8988T (cell line): ENCODE results near the gene DHX40.
"Not testable (repeated sequence)": the region's sequence is repeated elsewhere in the genome, so short reads cannot be mapped to it uniquely, and the experiment has no call there.

Source experiments
- DNase-seq: peaks from one replicate; pipeline ENCODE4 v3.0.0; 2011

DHX40 gene

GRCh38 chr17:59632398-59632797 is 67.0 kb downstream of the DHX40 start:
- no peak for DNase-seq

DNA sequence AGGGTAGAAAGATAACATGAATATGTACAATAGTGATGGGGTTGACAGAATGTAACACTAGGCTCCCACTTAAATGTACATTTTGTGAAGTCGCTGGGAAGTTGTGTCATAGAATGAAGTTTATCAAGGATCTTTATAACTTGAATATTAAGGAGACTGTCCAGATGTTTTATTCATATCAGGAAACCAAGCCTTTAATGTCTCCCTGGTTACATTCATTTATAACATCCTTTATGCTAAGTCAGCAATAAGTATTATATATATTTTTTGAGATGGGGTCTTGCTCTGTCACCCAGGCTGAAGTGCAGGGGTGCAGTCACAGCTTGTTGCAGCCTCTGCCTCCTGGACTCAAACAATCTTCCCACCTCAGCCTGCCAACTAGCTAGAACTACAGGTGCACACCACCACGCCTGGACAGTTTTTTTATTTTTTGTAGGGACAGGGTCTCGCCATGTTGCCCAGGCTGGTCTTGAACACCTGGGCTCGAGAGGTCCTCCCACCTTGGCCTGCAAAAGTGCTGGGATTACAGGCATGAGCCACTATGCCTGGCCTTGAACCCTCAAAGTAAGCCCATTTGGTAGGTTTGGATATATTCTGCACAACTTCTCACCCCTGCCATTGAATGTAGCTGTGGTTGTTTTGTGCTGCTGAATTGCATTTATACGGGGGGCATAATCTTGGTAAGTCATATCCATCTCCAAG is 68.4 kb downstream of the DHX40 start:
- no peak for DNase-seq

GRCh38 chr17:59634632-59635541 is 69.5 kb downstream of the DHX40 start:
- no peak for DNase-seq

- DNase-seq = no peak
Observed at GRCh38 chr17:59637611-59638310, 72.4 kb downstream of the DHX40 start.

GRCh38 chr17:59638553-59638952 is 73.1 kb downstream of the DHX40 start:
- DNase-seq = no peak

GRCh38 chr17:59641799-59642484 is 76.5 kb downstream of the DHX40 start:
- no peak for DNase-seq

- DNase-seq = no peak
Observed at GRCh38 chr17:59642565-59642964, 77.2 kb downstream of the DHX40 start.

- no peak for DNase-seq
Observed at GRCh38 chr17:59643159-59644140, 78.0 kb downstream of the DHX40 start.

DNA sequence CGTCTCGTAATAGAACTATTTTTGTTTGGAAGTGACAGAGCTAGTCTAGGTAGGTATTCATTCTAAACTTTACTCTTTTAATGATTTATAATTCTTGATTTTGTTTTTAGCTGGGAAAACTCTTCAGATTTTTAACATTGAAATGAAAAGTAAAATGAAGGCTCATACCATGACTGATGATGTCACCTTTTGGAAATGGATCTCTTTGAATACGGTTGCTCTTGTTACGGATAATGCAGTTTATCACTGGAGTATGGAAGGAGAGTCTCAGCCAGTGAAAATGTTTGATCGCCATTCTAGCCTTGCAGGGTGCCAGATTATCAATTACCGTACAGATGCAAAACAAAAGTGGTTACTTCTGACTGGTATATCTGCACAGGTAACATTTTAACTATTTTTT is 81.9 kb downstream of the DHX40 start:
- DNase-seq = no peak

DNA sequence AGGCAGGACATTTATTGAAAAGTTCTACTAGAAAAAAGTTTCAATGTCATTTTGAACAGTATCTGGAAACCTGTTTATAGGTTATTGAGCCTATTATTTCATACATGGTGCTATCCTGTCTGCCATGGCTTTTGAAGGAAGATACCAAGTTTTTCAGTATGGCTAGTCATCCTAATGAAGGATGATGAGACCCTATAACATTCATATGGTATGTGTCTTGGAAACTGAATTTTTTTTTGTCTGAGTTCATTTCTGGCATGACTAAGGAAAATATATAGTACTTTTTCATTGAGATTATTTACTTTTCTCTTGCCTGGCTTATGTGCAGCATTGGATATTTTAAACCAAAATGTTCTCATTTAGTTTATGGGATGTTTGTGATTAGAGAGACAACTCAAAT is 84.5 kb downstream of the DHX40 start:
- DNase-seq = no peak

DNA sequence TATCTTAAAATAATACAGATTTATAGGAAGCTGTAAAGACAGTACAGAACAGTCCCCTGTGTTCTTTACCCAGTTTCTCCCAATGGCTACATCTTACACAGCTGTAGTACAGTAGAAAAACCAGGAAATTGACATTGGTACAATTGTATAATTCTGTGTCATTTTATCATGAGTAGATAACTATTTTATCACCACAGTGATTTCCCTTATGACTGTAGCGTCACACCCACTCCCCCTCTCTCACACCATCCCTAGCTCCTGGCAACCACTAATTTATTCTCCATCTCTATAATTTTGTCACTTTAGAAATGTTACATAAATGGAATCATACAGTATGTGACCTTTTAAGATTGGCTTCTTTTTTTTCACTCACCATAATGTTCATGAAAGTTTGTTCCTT is 85.2 kb downstream of the DHX40 start:
- no peak for DNase-seq

GRCh38 chr17:59651346-59651745 is 85.9 kb downstream of the DHX40 start:
- no peak for DNase-seq

DNA sequence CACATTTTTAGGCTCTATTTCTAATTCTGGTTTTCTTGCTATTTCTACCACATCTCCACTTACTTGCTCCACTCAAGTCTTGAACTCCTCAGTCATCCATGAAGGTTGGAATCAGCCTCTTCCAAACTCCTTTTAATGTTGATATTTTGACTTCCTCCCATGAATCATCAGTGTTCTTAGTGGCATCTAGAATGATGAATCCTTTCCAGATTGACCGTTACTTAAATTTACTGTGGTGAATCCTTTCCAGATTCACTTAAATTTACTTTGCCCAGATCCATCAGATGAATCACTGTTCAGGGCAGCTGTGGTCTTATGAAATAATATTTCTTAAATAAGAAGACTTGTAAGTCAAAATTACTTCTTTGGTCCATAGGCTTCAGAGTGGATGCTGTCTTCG is 86.7 kb downstream of the DHX40 start:
- DNase-seq = no peak

- DNase-seq = not testable (repeated sequence)
Observed at GRCh38 chr17:59656624-59657023, 91.2 kb downstream of the DHX40 start.
